ENCODE measurements around the gene SNAPC2.

SNAPC2 gene

DNA sequence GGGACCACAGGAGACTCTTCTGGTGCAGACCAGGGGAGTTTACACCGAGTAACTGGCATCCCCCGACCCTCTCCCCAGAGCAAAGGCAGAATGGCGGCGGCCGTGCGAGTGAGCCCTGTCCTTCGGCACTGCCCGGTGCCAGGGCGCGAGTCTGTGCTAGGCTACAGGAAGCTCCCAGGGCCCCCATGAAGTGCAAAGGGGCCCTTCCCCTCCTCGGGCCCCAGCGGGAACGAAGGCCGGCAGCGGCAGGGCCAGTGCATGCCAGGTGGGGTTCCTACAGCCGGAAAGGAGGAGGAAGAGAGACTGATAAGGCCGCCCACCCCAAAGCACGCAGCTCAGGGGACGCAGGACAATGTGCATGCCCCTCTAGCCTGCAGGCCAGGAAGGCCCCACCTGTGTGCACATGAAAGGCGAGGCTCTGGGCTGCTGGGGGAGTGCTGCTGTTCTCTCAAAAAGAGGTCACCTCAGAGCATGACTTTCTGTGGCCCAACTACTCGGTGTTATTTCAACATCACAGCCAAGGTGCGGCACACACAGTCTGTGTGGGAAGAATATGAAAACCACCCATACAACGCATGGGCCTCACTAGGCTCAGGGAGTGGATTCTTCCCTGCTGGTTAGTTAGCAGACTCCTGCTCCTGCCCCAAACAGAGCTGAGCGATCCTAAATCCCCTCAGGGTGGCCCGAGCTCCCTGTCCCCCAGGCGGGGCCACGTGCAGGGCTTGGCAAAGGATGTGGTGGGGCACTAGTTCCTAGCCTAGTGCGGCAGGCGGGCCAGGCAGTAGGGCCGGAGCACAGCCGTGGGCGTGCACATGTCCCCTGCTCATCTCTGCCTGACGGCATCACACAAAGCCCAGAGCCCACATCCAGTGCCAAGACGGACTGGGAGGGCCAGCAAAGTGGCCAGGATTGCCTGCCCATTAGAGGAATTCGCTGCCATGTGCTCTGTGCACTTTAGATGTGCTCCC, 51.7 kb downstream of the SNAPC2 start:
- no peak for DNase-seq
